Dermis microvascular lymphatic vessel endothelial cell (primary cell): ENCODE data around the gene CBX3. TPM values are rescaled to one million over a fixed set of nuclear protein-coding genes. Genes with fewer than 3 reads are reported as not detected.
A peak's percentile ranks its signal among the peaks of the same experiment; 100 is the strongest.
"Not testable (repeated sequence)": the region's sequence is repeated elsewhere in the genome, so short reads cannot be mapped to it uniquely, and the experiment has no call there.

Experiments used
- DNase-seq, 2 donors: peaks; one replicate each; pipeline versions ENCODE4 v3.0.0 to v3.0.0-alpha.2; 2010; ENCODE audit warnings: low read depth in 2 of 2
- total RNA-seq: library from RNA; depleted of rRNA; stranded (reverse); fragments of >200 nt; gene quantifications from 2 replicates; pipeline ENCODE4 v1.2.1, GENCODE V29; 2014

CBX3 gene
- 96.5 and 112 TPM in 2 replicates for total RNA-seq

DNA sequence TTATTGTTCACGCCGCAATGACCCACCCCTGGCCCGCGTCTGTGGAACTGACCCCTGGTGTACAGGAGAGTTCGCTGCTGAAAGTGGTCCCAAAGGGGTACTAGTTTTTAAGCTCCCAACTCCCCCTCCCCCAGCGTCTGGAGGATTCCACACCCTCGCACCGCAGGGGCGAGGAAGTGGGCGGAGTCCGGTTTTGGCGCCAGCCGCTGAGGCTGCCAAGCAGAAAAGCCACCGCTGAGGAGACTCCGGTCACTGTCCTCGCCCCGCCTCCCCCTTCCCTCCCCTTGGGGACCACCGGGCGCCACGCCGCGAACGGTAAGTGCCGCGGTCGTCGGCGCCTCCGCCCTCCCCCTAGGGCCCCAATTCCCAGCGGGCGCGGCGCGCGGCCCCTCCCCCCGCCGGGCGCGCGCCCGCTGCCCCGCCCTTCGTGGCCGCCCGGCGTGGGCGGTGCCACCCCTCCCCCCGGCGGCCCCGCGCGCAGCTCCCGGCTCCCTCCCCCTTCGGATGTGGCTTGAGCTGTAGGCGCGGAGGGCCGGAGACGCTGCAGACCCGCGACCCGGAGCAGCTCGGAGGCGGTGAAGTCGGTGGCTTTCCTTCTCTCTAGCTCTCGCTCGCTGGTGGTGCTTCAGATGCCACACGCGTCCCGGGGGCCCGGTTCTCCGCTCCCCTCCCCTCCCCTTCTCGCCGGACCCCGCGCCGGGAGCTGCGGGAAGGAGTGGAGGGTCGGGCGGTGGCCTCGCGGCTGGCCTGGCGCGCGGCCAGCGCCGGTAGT lies at the start of gene CBX3:
CBX3 (plus strand) TSS at position 499 of the 772 bp plus-strand sequence. CDS start 1,254 bp downstream, outside the sequence.
- peak in 1 of 2 donors; percentile 84 for DNase-seq

DNA sequence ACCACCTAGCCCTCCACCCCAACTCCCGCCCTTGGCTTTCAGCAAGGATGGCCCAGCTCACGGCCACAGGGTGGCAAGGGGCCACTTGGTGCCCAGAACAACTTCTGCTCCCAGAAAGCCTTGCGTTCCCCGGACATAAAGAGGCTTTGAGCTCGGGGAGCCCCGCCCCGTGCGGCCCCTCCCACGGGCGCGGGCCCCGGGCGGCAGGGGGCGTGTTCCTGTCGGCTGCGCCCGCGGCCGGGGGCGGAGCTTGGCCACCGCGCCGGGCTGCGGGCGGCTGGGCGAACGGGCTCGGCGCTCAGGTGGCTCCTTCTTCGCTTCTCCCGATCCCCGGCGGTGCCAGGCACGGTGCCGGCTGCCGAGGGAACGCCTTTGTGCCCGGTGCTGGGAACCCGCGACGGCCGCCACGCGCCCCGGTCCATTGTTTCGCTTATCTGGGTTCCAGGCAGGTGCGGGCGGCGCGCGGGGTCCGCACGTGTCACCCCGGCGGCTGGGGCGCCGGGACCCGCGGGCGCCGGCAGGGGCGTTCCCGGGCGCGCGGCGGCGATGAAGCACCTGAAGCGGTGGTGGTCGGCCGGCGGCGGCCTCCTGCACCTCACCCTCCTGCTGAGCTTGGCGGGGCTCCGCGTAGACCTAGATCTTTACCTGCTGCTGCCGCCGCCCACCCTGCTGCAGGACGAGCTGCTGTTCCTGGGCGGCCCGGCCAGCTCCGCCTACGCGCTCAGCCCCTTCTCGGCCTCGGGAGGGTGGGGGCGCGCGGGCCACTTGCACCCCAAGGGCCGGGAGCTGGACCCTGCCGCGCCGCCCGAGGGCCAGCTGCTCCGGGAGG lies 49.4 kb upstream of the CBX3 start, which contains the start of gene NFE2L3:
NFE2L3 (plus strand) TSS at position 246 of the 829 bp plus-strand sequence; CDS start at position 547, 301 bp downstream.
- peak in 1 of 2 donors; percentile 74 for DNase-seq

DNA sequence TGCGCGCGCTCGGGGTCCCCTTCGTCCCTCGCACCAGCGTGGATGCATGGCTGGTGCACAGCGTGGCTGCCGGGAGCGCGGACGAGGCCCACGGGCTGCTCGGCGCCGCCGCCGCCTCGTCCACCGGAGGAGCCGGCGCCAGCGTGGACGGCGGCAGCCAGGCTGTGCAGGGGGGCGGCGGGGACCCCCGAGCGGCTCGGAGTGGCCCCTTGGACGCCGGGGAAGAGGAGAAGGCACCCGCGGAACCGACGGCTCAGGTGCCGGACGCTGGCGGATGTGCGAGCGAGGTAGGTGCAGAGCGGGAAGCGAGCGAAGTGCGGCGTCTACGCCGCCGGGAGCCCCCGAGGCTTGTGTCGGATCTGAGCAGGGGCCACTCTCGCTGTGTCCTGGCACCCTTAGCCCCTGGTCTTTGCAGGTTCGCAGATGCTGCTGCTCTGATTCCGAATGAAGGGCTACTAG lies 48.7 kb upstream of the CBX3 start:
- peak in 1 of 2 donors; percentile 22 for DNase-seq

DNA sequence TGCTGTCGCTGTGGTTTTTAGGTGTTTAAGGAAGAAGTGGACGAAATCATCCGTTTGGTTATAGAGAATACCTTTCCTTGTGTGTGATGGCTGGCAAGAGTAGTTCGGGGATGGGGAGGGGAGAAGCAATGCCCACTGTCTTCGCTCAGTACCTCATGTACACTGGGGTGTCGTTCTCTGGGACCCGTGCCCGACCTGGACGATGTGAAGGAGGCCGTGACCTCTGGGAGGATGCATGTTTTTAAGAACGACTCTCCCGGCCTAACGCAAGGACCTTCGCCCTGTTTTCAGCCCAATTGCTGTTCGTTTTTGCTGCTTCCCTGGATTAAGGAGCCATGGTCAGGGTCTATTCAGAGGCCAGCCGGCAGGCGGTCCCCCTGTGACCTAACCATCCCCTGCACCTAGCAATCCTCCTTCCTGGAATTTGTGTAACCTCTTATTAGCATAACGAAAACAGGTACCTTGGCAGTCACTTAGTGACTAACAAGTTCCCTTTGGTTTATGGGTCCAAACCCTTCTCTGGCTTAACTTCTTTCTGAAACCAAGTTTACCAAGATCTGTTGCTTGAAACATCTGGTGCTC lies 48.2 kb upstream of the CBX3 start:
- no peak for DNase-seq

DNA sequence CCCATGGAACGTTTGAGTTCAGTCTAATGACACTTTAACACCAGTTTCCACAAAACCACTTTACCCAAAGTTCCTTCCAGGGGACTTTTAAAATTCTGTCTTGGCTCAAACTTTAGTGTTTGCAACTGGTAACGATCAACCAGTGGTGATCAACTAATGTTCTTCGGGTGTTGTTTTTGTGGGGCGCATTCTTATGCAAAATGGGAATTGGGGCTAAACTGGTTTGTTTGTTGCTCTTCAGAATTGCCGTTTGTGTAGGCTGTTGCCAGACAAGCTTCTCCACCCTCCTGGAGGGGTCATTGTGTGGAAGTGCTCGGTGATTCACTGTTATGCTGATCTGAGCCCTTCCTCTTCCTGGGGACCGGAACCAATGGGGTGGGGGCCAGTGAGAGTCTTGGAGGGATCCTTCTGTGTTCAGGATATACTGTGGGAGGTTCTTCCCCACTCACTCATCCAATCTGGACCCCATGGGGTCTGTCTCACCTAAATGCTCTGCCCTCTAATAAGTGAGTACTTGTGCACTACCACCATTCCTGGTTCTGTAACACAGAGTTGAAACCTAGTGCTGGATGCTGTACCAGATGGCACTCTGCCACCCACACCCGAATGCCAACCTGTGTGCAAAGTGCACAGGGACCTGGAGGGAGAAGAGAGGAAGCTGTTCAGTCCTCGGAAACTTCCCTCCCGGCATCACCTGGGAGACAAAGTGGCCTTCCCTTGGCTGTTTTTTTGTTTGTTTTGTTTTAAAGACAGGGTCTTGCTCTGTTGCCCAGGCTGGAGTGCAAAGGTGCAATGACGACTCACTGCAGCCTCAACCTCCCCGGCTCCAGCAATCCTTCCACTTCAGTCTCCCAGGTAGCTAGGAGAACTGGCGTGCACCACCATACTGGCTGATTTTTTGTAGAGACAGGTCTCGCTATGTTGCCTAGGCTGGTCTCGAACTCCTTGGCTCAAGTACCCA lies 47.4 kb upstream of the CBX3 start:
- DNase-seq, result peak in 1 of 2 donors; percentile 83

DNA sequence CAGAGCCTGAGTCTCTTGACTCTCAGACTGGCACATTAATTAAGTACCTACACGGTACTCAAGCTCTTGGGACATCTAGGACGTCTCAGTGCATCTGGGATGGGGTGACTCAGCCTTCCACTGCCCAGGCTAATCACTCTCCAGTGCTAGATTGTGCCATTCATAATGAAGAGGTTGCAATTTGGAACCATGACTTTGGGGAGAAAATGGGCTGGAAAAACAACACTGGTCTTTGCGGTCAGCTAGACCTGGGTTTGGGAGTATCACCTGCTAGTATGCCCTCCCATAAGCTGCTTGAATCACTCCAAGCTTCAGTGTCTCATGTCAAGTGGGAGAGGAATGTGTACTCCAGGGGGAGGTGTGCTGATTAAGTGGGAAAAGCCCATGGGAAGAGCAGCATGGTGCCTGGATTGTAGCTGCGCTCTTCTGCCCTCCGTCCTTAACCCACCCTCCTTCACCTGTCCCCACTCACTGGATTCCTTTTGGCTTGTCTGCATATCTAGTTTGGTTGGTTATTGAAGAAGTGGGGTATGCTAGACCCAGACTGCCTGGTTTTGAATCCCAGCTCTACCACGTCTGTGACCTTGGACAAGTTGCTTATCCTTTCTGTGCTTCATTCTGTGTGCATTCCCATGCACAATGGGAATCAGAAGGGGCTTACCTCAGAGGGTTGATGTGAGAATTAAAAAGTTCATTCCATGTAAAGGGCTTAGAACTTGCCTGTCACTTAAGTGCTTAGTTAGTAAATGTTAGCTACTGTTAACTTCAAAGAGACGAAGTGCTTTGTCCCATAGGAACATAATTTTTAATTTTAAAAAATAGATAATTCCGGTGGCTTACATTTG lies 45.8 kb upstream of the CBX3 start:
- peak in 1 of 2 donors; percentile 52 for DNase-seq

DNA sequence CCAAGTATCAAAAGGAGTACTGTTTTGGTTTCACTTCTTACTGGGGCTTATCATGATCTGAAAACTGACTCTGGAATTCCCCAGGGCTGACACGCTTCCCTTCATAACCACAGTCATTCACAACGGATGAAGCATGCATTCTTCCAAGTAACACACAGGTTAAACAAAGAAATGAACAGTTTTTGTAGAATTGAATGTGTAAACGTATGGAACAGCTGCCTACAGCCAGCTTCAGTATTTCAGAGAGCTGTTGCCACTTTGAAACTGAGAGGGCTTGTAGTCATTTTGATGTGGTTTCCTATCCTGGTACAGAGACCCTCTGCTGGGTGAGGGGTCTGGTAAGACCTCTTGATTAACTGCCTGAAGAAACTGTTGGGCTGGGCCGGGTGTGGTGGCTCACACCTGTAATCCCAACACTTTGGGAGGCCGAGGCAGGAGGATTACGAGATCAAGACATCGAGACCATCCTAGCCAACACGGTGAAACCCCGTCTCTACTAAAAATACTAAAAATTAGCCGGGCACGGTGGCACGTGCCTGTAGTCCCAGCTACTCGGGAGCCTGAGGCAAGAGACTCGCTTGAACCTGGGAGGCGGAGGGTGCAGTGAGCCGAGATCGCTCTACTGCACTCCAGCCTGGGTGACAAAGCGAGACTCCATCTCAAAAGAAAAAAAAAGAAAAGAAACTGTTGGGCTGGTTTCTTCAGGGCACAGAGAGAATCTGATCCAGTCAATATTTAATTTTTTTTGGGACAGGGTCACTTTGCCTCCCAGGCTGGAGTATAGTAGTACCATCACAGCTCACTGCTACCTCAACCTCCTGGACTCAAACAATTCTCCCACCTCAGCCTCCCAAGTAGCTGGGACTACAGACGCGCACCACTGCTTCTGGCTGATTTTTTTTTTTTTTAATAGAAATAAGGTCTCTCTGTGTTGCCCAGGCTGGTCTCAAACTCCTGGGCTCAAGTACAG lies 44.8 kb upstream of the CBX3 start:
- DNase-seq, result peak; percentile 90 to 93

DNA sequence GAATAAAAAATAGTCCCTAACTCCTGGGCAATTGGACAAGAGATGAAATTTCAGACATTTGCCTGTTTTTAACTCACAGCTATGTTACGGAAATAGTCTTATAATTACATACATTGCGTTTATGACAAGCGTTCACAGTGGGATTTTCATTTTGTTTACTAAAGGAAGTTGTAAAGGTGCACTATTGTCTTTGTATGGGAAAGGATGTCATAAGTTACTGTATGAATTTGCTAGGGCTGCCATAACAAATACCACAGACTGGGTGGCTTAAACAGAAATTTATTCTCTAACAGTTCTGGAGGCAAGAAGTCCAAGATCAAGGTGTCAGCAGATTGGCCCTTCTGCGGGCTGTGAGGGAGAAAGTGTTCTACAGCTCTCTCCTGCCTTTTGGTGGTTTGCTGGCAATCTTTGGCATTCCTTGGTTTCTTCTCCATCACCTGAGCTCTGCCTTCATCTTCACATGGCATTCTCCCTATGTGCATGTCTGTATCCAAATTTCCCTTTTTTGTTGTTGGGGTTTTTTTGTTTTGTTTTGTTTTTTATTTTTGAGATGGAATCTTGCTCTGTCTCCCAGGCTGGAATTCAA lies 43.9 kb upstream of the CBX3 start:
- peak; percentile 55 to 70 for DNase-seq

DNA sequence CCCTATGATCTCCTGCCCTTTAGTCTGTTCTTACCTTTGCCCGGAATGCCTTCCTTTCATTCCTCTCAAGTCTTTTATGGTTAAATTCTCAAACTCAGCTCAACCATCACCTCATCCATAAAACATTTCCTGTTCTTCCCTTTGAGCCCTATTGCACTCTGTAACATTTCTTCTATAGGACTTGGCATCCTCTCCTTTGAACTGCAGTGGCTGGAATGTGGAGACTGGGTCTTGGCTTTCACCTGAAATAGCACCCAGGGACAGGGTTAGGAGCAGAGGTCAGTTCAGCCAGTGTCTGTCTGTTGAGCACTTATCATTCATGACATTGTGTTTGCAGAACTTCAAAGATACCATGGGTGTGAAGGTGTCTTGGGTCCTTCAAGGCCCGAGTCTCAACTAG lies 42.3 kb upstream of the CBX3 start:
- DNase-seq, result no peak

DNA sequence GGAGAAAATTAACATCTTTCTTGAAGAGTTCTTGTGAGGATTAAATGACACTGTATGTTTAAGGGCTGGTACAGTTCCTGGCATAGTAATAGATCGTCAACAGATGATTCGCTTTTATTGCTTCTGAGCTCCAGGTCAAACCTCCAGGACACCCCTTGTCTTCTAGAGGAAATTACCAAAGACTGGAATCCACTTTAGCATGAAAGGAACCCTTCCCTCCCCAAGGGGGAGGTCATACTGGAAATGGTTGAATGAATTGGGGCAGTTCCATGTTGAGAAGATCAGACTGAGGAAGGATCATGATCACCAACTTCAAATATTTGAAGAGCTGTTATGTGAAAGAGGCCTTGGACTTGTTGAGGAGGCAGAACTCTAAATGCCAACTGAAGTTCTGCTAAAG lies 40.6 kb upstream of the CBX3 start:
- DNase-seq, result no peak

DNA sequence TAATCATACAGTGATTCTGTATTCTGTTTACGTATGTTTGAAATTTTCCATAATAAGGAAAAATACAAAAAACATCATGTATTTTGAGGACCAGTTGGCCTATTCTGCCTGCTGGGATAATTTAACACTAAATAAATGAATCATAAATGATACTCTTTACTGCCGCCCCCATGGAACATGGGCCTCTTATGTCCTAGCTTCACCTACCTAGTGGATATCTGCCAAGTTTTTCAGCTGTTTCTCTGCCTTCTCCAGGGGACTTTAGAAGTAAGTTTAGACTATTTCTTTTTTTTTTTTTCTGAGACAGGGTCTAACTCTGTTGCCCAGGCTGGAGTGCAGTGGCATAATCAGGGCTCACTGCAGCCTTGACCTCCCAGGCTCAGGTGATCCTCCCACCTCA lies 39.1 kb upstream of the CBX3 start:
- no peak for DNase-seq

DNA sequence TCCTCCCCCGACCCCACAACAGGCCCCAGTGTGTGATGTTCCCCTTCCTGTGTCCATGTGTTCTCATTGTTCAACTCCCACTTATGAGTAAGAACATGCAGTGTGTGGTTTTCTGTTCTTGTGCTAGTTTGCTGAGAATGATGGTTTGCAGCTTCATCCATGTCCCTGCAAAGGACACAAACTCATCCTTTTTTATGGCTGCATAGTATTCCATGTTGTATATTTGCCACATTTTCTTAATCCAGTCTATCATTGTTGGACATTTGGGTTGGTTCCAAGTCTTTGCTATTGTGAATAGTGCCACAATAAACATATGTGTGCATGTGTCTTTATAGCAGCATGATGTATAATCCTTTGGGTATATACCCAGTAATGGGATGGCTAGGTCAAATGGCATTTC lies 37.7 kb upstream of the CBX3 start:
- DNase-seq, result not testable (repeated sequence)

DNA sequence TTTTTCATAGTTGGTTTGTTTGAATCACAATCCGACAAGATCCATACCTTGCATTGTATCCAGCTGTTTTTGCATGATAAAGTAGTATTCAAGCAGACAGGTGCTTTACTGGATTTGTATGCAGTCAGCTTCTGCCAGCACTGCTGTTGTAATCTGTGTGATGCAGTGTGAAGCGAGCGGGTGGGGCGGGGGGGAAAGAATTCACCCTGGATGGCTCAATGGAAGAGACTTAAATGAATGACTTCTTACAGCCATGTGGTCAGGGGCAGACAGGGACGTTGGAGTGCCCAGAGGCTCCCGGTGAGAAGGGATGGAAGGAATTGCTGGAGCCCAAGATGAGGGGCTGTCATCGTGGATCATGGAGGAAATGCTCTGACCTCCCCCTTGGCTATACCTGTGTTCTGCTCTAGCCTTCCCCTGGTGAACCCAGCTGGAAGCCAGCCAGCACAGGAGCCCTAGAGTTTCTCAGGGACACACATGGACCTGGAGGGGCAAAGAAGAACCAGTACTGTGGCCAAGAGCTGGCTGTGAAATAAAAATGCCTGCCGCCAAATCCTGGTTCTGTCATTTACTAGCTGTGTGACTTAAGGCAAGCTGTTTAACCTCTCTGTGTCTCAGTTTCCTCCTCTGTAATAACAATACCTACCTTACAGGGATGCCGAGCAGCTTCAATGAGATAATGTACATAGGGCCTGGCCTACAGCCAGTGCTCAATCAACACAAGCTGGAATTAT lies 35.4 kb upstream of the CBX3 start:
- peak in 1 of 2 donors; percentile 49 for DNase-seq

DNA sequence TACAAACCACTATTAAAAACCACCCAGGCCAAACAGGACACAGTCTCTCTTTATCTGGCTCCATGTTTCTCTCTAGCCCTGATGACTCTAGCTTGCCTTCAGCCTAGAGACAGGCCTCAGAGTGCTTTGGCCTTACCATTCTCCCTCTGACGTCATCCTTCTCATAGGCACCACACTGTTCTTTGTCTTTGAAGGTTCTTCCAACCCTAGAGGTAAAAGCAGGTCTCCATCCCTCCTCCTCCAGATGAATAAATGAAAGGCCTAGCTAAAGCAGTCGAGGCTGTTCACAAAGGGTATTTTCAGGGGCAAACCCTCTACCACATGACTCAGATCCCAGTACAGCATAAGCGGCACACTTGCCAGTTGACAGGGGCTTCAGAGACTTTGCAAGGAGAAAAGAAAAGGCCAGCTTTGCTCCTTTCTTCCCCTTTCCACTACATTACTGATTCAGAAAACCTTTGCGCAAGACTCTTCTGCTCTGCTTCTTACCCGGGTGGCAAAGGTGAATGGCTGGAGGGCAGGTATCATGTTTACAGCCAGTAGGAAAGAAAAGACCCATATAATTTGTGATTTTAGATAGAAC lies 34.8 kb upstream of the CBX3 start:
- no peak for DNase-seq

DNA sequence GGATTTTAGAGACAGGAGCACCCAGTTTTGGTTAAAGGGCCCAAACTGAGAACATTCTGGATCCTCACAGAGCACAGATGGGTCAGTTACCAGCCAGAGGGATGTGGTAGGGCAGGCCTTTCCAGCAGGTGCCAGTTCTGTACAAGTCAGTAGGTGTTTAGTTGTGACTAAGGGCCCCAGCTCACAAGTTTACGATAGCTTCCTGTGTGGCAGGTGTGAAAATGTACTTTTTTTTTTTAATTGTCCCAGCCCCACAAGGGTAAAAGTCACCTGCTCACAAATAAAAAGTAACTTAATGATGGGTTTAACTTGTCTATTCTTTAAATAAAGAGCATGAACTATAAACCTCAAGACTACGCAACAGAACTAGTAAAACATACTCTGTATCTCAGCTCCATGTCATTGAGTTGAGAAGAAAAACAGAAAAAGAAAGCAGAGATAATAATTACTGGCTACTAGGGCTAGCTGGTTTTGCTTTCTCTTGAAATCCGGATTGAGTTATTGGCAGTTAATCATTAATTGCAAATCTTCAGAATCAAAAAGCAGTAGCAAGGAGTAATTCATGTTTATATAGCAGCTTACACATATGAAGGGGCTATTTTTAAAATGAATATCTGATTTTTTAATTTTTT lies 34.1 kb upstream of the CBX3 start:
- DNase-seq, result no peak

DNA sequence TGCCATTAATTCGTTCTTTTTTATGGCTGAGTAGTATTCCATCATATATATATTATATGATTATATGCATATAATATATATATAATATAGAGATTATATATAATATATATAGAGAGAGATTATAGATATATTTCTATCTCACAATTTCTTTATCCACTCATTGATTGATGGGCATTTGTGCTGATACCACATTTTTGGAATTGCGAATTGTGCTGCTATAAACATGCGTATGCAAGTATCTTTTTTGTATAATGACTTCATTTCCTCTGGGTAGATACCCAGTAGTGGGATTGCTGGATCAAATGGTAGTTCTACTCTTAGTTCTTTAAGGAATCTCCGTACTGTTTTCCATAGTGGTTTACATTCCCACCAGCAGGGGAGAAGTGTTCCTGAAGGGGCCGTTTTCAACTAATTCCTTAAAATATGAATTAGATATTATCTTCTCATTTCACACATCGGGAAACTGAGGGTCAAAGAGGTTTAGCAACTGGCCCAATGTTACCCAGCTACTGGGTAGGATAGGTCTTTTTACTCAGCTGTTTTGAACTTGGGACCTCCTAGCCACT lies 33.0 kb upstream of the CBX3 start:
- DNase-seq, result no peak
